Gastrocnemius medialis (tissue), 4 donors: ENCODE data around the gene CD276.

Experiments
- CTCF ChIP-seq, 5 experiments: fragments of 450-650 bp in 3 of 5; fragments of 200-600 bp in 2 of 5; sonication (generic) in 2 of 5; IDR thresholded peaks in 4 of 5; conservative IDR thresholded peaks in 1 of 5; 1 replicate in 4 of 5; 2 replicates in 1 of 5; pipeline ENCODE4 v1.5.1; 2016 to 2019; ENCODE audit warnings: antibody characterized with exemption in 5 of 5, mild to moderate bottlenecking in 3 of 5, moderate library complexity in 3 of 5
- POLR2A ChIP-seq, 2 donors: fragments of 450-650 bp; IDR thresholded peaks; one replicate each; pipeline ENCODE4 v1.6.1; 2017; ENCODE audit warnings: antibody characterized with exemption in 2 of 2, mild to moderate bottlenecking in 2 of 2, moderate library complexity in 2 of 2

DNA sequence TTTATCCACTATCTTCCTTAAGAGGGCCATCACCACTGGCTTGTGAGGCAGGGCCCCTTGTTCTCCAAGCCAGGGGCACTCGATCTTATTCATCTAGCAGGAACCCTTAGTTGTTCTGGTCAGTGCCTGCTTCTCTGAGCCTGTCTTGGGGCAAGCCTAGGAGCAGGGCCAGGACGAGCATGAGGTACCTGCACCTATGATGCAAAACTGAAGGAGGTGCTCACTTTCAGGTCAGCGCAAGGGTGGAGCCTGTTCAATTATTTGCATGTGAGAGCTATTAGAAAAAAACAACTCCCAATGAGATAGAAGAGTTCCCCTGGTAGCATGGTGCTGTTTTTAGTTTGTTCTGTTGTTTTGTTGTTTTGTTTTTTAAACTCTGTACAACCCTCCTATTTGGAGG is 5.0 kb upstream of the CD276 start:
- TF ChIP-seq CTCF (IDR thresholded peaks at IDR 0.05 in 4 of 5, conservative IDR thresholded peaks at IDR 0.05 in 1 of 5) (no peak), POLR2A (IDR thresholded peaks at IDR 0.05) (no peak)
